Kidney (tissue), 14 donors: ENCODE results near the gene PTPRS. TPM values are rescaled to one million over a fixed set of nuclear protein-coding genes. Genes with fewer than 3 reads are reported as not detected.

Experiments
- DNase-seq, 5 donors: peaks; one replicate each; pipeline ENCODE4 v3.0.0-alpha.2; 2013 to 2020
- FAIRE-seq: peaks from 2 replicates; lab custom pipeline; 2012; peaks lifted over from hg19 to GRCh38; lab: Jason Lieb, UNC
- H3K27ac ChIP-seq, 2 donors: one replicate each; pipeline ENCODE4 v1.7.0; 2013; ENCODE audit warnings: low read depth in 2 of 2, low read length in 2 of 2, inconsistent platforms in 1 of 2
- H3K27me3 ChIP-seq: one replicate; pipeline ENCODE4 v1.7.1; 2013; ENCODE audit warnings: low read length, inconsistent platforms; ENCODE audit not compliant: control insufficient read depth, insufficient read depth
- H3K36me3 ChIP-seq, 3 donors: one replicate each; pipeline versions ENCODE4 v1.7.0 to v1.7.1; 2013; ENCODE audit warnings: low read length in 3 of 3, control low read depth in 1 of 3, inconsistent platforms in 1 of 3; ENCODE audit not compliant: insufficient read depth in 3 of 3, control insufficient read depth in 2 of 3
- H3K4me1 ChIP-seq, 3 donors: one replicate each; pipeline versions ENCODE4 v1.7.0 to v1.7.1; 2013; ENCODE audit warnings: low read length in 3 of 3, inconsistent platforms in 1 of 3, low read depth in 1 of 3; ENCODE audit not compliant: control insufficient read depth in 2 of 3, insufficient read depth in 2 of 3
- H3K4me3 ChIP-seq, 3 donors: one replicate each; pipeline versions ENCODE4 v1.7.0 to v1.8.1; 2013; ENCODE audit warnings: low read length in 3 of 3, control low read depth in 1 of 3, inconsistent platforms in 1 of 3
- H3K9ac ChIP-seq, 3 donors: one replicate each; pipeline versions ENCODE4 v1.7.0 to v1.7.1; 2013; ENCODE audit warnings: low read length in 3 of 3, control low read depth in 1 of 3, inconsistent platforms in 1 of 3
- H3K9me3 ChIP-seq, 3 donors: one replicate each; pipeline versions ENCODE4 v1.7.0 to v1.7.1; 2013; ENCODE audit warnings: low read length in 3 of 3, control low read depth in 1 of 3, inconsistent platforms in 1 of 3; ENCODE audit not compliant: control insufficient read depth in 2 of 3, insufficient read depth in 1 of 3
- CTCF ChIP-seq: IDR thresholded peaks from 3 replicates; pipeline ENCODE4 v1.5.1; 2012; ENCODE audit warnings: mild to moderate bottlenecking, moderate library complexity, borderline replicate concordance; ENCODE audit not compliant: insufficient read depth; ENCODE audit errors: extremely low read depth
- intact Hi-C: fragments of 100-400 bp; cut with DNase I; formaldehyde crosslinking; loops from one replicate; pipeline ENCODE4 v1.11.1; 2022
- polyA plus RNA-seq: library from polyadenylated mRNA; stranded (reverse); fragments of 350-450 nt; fragmentation: Illumina TruSeq; extraction: RNeasy Lipid Tissue Mini Kit (QIAGEN cat#74804); gene quantifications from one replicate; pipeline ENCODE4 v1.2.3, GENCODE V29; 2014; ENCODE audit warnings: low read depth, low replicate concordance; ENCODE audit not compliant: insufficient read depth
- total RNA-seq: library from RNA; stranded (reverse); fragmentation: NEBNext Ultra II Directional; extraction: Animal tissue kit (Norgen Biotek cat#: 25700); gene quantifications from one replicate; pipeline ENCODE4 v1.2.1, GENCODE V29; 2021
- donor health status: control.
- donor health status: control.
- donor health status: control.
- donor health status: control.
- donor health status: control.
- donor health status: DM: yes; HTN: yes; CAD: no.
- donor health status: Normal renal cell carcinoma (clear cell type).

PTPRS gene
- total and polyA plus RNA-seq, 2 donors from 2014 or later, result 7.2 to 103 TPM

GRCh38 chr19:5309438-5310204, 31.0 kb downstream of the PTPRS start:
- Histone ChIP-seq H3K9ac (no peak overlapping the region), H3K27me3 (no peaks in the 10 kb centered on the region), H3K4me1 (peaks cover 0 to 2% (median 0%) of the 10 kb centered on the region in 3 donors), H3K36me3 (no peaks in the 10 kb centered on the region), H3K4me3 (no peak overlapping the region), H3K9me3 (no peaks in the 10 kb centered on the region), H3K27ac (no peak overlapping the region)
- DNase-seq (peak in 1 of 5 donors; percentile 23), FAIRE-seq (no peak)
- TF ChIP-seq CTCF, result no peak
- intact Hi-C loops, result no loop called here

- intact Hi-C loops, result no loop called here
- DNase-seq (peak; percentile 42 to 89 (median 66)), FAIRE-seq (no peak)
- Histone ChIP-seq H3K36me3 (no peaks in the 10 kb centered on the region), H3K9me3 (no peaks in the 10 kb centered on the region), H3K4me3 (peak overlapping the region in 1 of 3 donors; percentile 5), H3K27ac (no peak overlapping the region), H3K9ac (no peak overlapping the region), H3K4me1 (peaks cover 0 to 2% (median 0%) of the 10 kb centered on the region in 3 donors), H3K27me3 (no peaks in the 10 kb centered on the region)
- no peak for TF ChIP-seq CTCF
Measured at GRCh38 chr19:5308451-5309437, 31.9 kb downstream of the PTPRS start.

GRCh38 chr19:5307655-5308054, 33.0 kb downstream of the PTPRS start:
- Histone ChIP-seq H3K27me3 (no peaks in the 10 kb centered on the region), H3K4me3 (no peak overlapping the region), H3K9ac (no peak overlapping the region), H3K4me1 (no peaks in the 10 kb centered on the region), H3K27ac (no peak overlapping the region), H3K9me3 (no peaks in the 10 kb centered on the region), H3K36me3 (no peaks in the 10 kb centered on the region)
- TF ChIP-seq CTCF, result no peak
- DNase-seq (no peak), FAIRE-seq (no peak)
- intact Hi-C loops, result no loop called here
